PFSK-1 (cell line): ENCODE measurements around the gene KRTCAP2.

Source experiments
- FOXP2 ChIP-seq: optimal IDR thresholded peaks from 2 replicates; pipeline ENCODE3; 2011; ENCODE audit warnings: borderline replicate concordance, control low read depth, inconsistent platforms; ENCODE audit not compliant: insufficient read depth; ENCODE audit errors: extremely low read length, extremely low read depth
- POLR2AphosphoS5 ChIP-seq: IDR thresholded peaks from 2 replicates; pipeline ENCODE4 v1.6.1; 2012; ENCODE audit warnings: low read depth, mild to moderate bottlenecking, control low read depth, low read length, moderate library complexity
- REST ChIP-seq, 2 experiments: IDR thresholded peaks; 2 replicates each; pipeline versions ENCODE4 v1.6.1 to v1.8.0; 2011 to 2012; ENCODE audit warnings: low read depth in 2 of 2, low read length in 2 of 2, control low read depth in 1 of 2, inconsistent platforms in 1 of 2, mild to moderate bottlenecking in 1 of 2, moderate library complexity in 1 of 2; ENCODE audit not compliant: insufficient read depth in 1 of 2
- SIN3A ChIP-seq: IDR thresholded peaks from 2 replicates; pipeline ENCODE4 v1.6.1; 2012; ENCODE audit warnings: mild to moderate bottlenecking, low read length, moderate library complexity, borderline replicate concordance; ENCODE audit not compliant: insufficient read depth
- TAF1 ChIP-seq: IDR thresholded peaks from 2 replicates; pipeline ENCODE4 v1.6.1; 2012; ENCODE audit warnings: low read length, control low read depth, borderline replicate concordance; ENCODE audit not compliant: insufficient read depth

KRTCAP2 gene

DNA sequence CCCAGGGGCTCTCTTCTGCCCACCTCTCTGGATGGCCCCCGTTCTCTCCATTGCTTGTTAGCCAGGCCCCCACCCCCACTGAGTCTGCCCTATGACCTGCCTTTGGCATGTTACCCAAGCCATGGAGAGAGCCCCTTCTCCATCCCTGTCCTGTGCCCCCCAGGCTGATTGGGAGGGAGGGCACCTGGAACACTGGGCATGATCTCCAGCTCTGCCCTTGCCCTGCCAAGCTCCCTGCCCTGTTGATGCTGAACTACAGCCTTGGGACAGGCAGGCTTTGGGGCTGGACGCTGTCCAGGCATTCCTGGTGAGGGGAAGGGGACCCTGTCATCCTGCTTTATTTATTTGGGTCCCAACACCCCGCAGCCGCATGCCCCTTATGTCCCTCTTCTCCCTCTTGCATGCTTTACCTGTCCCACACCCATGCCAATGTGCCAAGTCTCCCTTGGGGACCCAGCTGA lies 11.3 kb upstream of the KRTCAP2 start:
- no peak for TF ChIP-seq SIN3A

GRCh38 chr1:155183775-155184221 lies 10.7 kb upstream of the KRTCAP2 start:
- TF ChIP-seq FOXP2 (no peak), POLR2AphosphoS5 (no peak), SIN3A (no peak), TAF1 (no peak), REST (IDR thresholded peaks at IDR 0.05; ENCODE audit: insufficient read depth in 1 of 2, low read depth in 2 of 2, low read length in 2 of 2) (no peak)

DNA sequence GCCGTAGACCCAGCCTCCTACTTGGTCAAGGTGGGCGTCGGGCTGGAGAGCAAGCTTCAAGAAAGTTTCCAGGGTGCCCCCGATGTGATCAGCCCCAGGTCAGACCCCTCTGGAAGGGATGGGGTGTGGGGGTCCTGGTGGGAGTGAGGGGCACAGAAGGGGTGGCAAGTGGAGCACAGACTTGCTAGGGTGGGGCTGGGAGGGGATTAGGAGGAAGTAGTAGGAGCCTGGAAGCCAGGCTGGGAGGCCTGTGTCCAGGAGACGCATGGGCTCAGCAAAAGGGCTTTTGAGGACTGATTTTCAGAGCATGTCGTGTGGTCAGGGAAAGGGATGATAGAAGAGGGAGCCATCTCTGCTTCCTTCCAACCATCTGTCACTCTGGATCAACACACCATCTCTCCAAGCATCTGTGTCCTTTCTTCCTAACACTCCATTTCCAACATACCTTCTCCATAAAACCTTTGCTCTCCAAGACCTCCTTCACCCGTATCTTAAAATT lies 9.0 kb upstream of the KRTCAP2 start:
- no peak for TF ChIP-seq POLR2AphosphoS5
- TF ChIP-seq SIN3A, result no peak

- TF ChIP-seq SIN3A, result no peak
- no peak for TF ChIP-seq POLR2AphosphoS5
- no peak for TF ChIP-seq REST (IDR thresholded peaks at IDR 0.05; ENCODE audit: insufficient read depth in 1 of 2, low read depth in 2 of 2, low read length in 2 of 2)
- TF ChIP-seq FOXP2, result no peak
- TF ChIP-seq TAF1, result no peak
Measured at GRCh38 chr1:155181371-155182051, 8.4 kb upstream of the KRTCAP2 start.

DNA sequence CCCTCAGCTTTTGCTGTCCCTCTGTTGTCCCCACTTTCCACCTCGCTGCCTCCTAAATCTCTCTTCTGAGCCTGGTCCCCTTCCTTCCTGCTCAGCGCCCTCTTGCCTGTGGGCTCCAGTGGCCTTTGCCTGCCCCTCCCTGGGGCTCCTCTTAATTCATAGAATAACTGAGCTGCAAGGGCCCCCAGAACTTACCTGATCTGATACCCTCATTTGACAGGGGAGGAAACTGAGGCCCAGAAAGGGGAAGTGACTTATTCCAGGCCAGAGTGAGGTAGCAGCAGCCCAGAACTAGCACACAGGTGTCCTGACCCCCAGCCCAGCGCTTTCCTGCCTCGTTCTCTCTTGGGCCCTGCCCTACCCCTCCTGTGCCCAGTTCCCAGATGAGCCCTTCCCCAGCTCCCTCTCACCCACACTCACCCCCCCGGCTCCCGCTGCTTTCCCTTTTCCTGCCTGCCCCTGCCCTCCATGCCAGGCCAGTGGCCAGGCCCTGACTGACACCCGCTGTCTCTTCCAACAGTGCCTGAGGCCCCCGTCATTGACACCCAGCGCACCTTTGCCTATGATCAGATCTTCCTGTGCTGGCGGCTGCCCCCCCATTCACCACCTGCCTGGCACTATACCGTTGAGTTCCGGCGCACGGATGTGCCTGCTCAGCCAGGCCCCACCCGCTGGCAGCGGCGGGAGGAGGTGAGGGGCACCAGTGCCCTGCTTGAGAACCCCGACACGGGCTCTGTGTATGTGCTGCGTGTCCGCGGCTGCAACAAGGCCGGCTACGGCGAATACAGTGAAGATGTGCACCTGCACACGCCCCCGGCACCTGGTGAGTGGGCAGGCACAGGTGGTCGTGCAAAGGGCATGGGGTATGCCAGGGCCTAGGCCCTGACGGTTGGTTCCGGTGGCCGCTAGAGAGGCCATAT lies 6.3 kb upstream of the KRTCAP2 start:
- TF ChIP-seq REST (IDR thresholded peaks at IDR 0.05; ENCODE audit: insufficient read depth in 1 of 2, low read depth in 2 of 2, low read length in 2 of 2) (no peak), POLR2AphosphoS5 (no peak), SIN3A (no peak), FOXP2 (no peak), TAF1 (no peak)
